ENCODE data around the gene MEF2D.
A peak's percentile ranks its signal among the peaks of the same experiment; 100 is the strongest.

Gene MEF2D

DNA sequence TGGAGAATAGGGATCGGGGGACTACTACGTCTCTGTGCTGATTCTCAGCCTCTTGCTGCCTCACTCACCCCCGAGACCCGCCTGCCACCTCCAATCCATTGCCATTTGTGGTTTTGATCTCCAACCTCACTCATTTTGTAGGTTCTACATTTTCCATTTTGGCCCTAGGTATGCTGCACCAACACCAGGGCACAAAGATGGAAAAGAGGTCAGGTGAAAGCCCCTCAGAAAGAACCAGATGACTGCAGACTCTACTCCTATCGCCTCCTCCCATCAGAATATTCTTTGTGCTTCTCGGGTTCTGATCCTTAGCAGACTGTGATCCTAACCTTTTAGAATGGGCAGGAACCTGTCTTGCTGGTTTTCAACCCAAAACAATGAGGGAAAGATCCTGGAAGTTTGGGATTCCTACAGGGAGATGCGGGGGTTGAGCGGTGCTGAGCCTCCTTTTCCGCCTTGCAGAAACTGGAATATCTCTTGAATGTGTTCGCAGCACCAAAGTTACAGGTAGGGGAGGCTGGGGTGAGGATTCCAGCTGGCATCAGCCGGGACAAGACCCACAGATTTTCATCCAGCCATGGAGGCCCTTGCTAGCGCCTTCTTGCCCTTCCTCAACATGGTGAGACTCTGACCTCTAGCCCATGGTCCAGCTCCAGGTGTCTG is 78.5 kb downstream of the MEF2D start:
- DNase-seq: no peak

DNA sequence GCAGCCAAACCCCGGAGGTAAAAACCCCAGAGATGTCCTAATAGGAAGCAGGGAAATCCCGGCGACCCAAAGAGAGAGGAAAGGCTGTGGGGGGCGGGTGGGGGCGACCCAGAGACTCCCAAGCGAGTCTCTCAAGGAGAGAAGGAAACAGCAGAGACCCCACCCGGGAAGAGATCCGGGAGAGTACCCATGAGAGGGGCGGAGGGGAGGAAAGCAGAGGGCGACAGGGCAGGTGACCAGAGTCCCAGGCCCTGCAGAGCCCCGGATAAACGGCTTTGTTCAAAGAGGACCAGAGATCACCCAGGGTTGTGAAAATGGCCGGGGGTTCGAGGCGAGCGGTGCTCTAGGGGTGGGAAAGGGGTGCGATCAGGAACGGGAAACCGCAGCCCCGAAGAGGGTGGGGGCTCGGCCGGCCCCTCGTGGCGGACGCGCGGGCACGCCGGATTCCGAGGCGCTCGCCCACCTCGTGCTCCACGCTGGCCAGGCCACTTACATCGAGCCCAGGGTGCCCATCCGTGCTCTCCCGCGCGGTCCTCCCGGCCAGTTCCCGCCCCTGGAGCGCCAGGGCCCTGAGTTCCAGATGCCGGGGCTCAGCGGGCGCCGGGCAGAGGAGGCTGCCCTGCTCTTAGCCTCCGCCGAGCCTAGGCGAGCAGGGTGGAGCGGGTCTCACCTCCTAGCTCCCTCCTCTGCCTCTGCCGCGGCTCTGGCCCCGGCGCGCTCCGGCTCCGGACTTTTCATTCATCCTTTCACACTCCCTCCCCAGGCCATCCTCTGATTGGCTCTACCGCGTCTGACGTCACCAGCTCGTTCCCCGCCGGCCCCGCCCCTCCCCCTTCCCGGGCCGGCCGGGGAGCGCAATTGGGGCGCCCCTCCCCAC is 79.3 kb downstream of the MEF2D start:
- peak; percentile 62 for DNase-seq

DNA sequence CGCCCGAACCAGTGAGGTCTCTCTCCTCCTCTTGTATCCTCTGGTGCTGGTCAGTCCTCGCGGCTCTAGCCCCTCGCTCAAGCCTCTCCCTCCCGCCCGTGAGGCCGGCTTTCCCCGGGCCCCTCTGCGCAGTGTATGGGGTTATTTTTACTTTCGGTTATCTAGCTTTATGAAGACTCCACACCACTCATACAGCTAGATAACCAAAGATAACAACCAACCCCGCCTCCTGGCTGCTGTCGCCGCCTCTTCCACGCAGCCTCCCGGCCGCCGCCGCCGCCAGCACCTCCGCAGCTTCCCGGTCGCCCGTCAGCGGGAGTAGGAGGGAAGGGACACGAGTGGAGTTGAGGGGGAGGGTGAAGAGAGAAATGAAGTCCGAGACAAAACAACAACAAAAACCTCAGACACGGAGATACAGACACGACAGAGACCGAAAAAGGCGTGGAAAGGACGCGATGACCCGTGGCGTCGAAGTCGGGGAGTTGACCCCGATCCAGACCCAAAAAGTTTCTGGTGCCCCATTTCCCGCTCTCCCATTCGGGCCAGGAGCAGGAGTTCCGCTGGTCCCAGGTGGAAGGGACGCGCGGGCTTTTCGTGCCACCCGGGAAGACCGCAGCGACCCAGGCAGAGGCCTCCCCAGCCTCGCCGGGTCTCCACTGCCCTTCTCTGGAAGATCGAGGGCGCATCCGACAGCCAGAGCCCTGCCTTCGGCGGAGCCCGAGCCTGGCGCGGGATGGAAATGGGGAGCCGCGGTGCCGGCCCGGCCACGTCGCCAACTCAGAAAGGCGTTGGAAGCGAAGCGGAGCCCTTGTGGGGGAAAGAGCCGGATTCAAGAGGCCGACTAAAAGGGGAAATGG is 80.1 kb downstream of the MEF2D start:
- DNase-seq: no peak

GRCh38 chr1:156419854-156420204 is 80.7 kb downstream of the MEF2D start:
- DNase-seq: no peak

DNA sequence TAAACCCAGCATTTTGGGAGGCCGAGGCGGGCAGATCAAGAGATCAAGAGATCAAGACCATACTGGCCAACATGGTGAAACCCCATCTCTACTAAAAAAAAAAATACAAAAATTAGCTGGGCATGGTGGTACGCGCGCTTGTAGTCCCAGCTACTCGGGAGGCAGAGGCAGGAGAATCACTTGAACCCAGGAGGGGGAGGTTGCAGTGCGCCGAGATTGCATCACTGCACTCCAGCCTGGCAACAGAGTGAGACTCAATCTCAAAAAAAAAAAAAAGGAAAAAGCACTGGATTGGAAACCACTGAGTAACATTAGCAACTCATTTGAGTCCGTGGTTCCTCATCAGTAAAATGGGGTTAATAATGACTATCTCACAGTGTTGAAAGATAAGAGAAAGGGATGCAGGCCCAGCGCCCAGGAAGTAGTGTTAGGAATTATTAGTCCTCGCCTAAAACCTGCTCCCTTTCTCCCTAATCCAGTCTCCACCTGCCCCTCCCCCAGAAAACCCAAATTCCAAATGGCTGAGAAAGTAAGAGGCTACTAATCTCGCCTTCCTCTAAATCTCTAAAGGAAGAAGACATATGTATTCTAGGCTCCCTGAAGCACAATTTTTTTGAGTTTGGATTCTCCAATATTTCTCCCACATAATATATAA is 82.0 kb downstream of the MEF2D start:
- no peak for DNase-seq

DNA sequence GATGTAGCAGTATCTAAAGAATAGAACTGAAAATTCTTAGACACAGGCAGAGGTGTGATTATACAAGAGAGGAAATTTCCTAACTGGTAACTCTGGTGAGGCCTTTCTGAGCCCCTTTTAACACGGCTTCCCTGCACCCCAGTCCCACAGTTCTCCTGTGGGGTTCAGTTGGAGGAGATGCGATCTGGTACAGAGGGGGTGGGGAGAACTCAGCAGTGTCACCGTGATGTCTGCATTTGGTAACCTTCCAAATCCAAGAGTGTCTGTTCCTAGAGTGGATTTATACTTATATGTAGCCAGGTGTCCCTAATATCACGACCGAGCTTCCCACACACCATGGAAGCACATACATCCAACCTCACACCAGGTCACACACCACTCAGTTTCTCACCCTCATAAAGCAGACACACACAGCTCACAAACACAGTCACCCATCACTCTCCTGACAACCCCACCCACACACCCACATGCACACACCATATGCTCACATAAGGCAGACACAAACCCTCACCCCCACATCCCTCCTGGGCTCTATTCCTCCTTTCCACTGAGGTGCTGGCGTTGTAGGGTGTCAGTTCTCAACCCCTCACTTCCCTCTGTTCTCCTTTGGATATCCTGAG is 83.1 kb downstream of the MEF2D start:
- no peak for DNase-seq

GRCh38 chr1:156416993-156417392 is 83.6 kb downstream of the MEF2D start:
- DNase-seq: no peak

DNA sequence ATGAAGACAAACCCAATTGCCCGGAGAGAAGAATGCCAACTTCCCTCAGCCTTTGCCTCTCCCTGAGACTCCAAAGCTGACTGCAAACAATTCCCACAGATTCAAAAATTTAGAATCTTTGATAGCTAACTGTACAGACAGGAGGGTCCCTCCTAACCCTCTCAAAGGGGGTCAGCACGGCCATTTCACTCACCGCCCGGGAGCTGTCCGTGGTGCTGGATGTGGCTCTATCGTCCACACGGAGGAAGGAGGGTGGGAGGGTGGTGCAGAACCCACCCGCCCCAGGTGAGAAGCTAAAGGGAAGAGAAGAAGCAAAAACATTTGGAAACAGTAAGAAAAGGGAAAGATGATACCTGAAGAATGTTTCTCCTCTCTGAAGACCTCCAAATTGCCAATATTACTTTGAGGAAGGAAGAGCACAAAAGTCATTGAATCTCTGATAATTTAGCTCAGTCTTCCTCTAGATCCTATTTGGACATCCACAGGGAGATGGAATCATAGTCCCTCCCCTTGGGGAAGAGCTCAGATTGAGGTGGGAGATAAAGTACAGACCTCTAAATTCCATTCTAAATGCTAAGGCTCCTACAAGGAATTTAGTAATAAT is 86.0 kb downstream of the MEF2D start:
- peak; percentile 14 for DNase-seq

All from hematopoietic multipotent progenitor cell treated with erythropoietin and hydrocortisone succinate and interleukin-3 and kit ligand, for 8 days (in vitro differentiated cells).